ENCODE measurements around the gene TAF1C. TPM values are rescaled to one million over a fixed set of nuclear protein-coding genes. Genes with fewer than 3 reads are reported as not detected.

The TAF1C gene
- total RNA-seq, 4 donors from 2014 or later: 29.4 to 64.2 (median 56.3) TPM

GRCh38 chr16:84136331-84137125, 50.3 kb downstream of the TAF1C start:
- no peak for DNase-seq
- H3K4me3 ChIP-seq (replicated peaks in 1 of 3): no peak overlapping the region
- H3K36me3 ChIP-seq: no peaks in the 10 kb centered on the region
- 73 to 78% methylated on average over 11 of the region's 11 CpGs for WGBS, 2 donors
- H3K9me3 ChIP-seq: no peaks in the 10 kb centered on the region
- peak overlapping the region; percentile 92 to 95 (median 95) for H3K27ac ChIP-seq
- intact Hi-C loops (cut with DNase I): no loop called here
- TF ChIP-seq CTCF (IDR thresholded peaks at IDR 0.05) (no peak), POLR2A (IDR thresholded peaks at IDR 0.05) (no peak)
- H3K27me3 ChIP-seq: no peaks in the 10 kb centered on the region
- peaks cover 70 to 78% of the 10 kb centered on the region in 2 donors for H3K4me1 ChIP-seq

- H3K4me3 ChIP-seq (replicated peaks in 1 of 3): no peak overlapping the region
- intact Hi-C loops (cut with DNase I): no loop called here
- no peaks in the 10 kb centered on the region for H3K9me3 ChIP-seq
- DNase-seq: no peak
- H3K36me3 ChIP-seq: peaks cover 16 to 20% of the 10 kb centered on the region in 2 donors
- H3K27me3 ChIP-seq: no peaks in the 10 kb centered on the region
- TF ChIP-seq CTCF (IDR thresholded peaks at IDR 0.05) (no peak), POLR2A (IDR thresholded peaks at IDR 0.05) (no peak)
- H3K4me1 ChIP-seq: peaks cover 46 to 53% of the 10 kb centered on the region in 2 donors
- peak overlapping the region; percentile 71 to 74 (median 72) for H3K27ac ChIP-seq
- 61 to 64% methylated on average over 7 of the region's 7 CpGs for WGBS, 2 donors
These were observed 54.2 kb downstream of the TAF1C start for GRCh38 chr16:84132527-84133285.

GRCh38 chr16:84131117-84131516, 55.7 kb downstream of the TAF1C start:
- Histone ChIP-seq H3K4me3 (replicated peaks in 1 of 3) (no peak overlapping the region), H3K27me3 (no peaks in the 10 kb centered on the region), H3K27ac (no peak overlapping the region), H3K36me3 (peaks cover 16 to 20% of the 10 kb centered on the region in 2 donors), H3K4me1 (peaks cover 34 to 39% of the 10 kb centered on the region in 2 donors), H3K9me3 (no peaks in the 10 kb centered on the region)
- no peak for TF ChIP-seq POLR2A (IDR thresholded peaks at IDR 0.05)
- TF ChIP-seq CTCF (IDR thresholded peaks at IDR 0.05): no peak
- DNase-seq: no peak
- intact Hi-C loops (cut with DNase I): no loop called here
- 86 to 90% methylated on average over 5 of the region's 5 CpGs for WGBS, 2 donors

Other genes with a start within 250 kb of the TAF1C start
- gene OSGIN1, start 233.8 kb downstream of the TAF1C start, total RNA-seq: 10 to 100 TPM; 14.5 to 53.5 (median 31.9) TPM
- gene NECAB2, start 218.8 kb downstream of the TAF1C start, total RNA-seq: under 1 TPM in 2 of 4 donors, not detected in 2; 0.63 to 0.94 TPM
- not detected for gene SLC38A8, start 144.3 kb downstream of the TAF1C start, total RNA-seq
- 100 to 1,000 TPM; 126 to 185 (median 166) TPM for gene MBTPS1, start 70.1 kb downstream of the TAF1C start, total RNA-seq
- 10 to 100 TPM; 37.2 to 82.9 (median 59.5) TPM for gene HSDL1, start 41.9 kb downstream of the TAF1C start, total RNA-seq
- gene DNAAF1, start 41.7 kb downstream of the TAF1C start, total RNA-seq: 10 to 100 TPM in 1 of 4 donors, 1 to 10 TPM in 3; 1.5 to 11.2 (median 2.8) TPM
- under 1 TPM; 0.24 to 0.78 (median 0.54) TPM for gene ADAD2, start 4.1 kb upstream of the TAF1C start, total RNA-seq
- gene KCNG4, start 53.0 kb upstream of the TAF1C start, total RNA-seq: not detected
- 1 to 10 TPM in 3 of 4 donors, not detected in 1; 1.3 to 2.1 (median 1.6) TPM for gene WFDC1, start 107.8 kb upstream of the TAF1C start, total RNA-seq
- gene ATP2C2, start 181.5 kb upstream of the TAF1C start, total RNA-seq: 10 to 100 TPM; 12.9 to 26.9 (median 18.6) TPM

Measured in thyroid gland (tissue), 4 donors.